HG03378 (cell line): ENCODE measurements around the gene ANKRD11.
"Not testable (repeated sequence)": the region's sequence is repeated elsewhere in the genome, so short reads cannot be mapped to it uniquely, and the experiment has no call there.

ENCODE experiments used
- ATAC-seq: cut with Tn5 transposase; IDR thresholded peaks from one replicate; pipeline ENCODE4 v1.9.1; 2021; ENCODE audit warnings: mild to moderate bottlenecking, moderate library complexity; ENCODE audit not compliant: unreplicated experiment

ANKRD11 gene

DNA sequence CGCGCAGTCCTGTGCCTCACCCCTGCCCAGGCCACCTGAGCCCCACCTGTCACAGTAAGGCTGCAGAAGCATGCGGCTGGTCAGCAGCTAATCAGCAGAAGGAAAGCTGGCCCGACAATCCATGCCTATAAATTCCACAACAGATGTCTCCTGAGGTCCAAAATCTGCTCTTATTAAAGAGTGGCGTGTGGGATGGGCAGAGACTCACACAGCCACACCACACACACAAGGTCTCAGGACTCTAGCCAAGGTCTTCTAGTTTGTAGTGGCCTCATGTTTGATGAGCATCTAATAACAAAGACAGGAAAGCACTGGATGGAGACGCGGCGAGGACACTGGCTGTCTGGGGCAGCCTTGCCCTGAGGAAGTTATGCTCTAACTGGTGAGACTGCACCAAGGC, 55.9 kb downstream of the ANKRD11 start:
- no peak for ATAC-seq

DNA sequence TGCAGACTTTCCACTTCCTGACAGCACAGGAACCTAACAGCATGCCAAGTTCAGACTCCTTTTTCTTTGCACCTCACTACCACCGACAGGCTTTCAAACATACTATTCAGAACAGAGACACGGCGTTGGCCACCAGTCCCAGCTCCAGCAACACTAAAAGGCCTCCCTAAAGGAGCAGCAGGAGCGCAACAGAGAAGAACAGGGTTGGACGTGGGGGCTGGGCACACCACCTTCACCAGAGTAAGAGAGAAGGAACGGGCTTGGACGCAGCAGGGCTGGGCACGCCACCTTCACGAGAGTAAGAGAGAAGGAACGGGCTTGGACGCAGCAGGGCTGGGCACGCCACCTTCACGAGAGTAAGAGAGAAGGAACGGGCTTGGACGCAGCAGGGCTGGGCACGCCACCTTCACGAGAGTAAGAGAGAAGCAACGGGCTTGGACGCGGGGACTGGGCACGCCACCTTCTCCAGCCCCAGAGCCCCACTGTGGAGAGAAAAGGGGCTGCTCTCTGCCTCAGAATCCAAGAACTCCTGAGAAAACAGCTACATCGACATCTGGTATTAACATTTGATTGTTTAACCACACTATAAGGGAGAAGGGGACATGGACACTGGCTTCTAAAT, 56.9 kb downstream of the ANKRD11 start:
- not testable (repeated sequence) for ATAC-seq

DNA sequence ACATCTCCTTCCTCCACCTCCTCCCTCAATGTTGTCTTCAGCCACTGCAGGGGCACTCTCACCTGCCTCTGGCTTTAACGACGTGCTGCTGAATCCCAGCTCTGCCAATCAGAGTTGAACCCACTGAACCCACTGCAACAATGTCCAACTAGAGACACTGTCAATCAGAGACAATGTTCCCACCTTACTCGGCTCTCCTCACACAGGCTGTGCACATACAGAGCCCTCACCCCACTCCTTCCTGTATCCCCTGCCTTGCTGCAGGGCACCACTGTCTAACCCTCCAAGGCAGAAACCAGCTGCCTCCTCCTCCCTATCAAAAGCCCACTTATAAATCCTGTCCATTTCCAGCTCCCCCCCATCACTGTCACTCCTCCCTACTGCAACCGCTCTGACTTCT, 58.7 kb downstream of the ANKRD11 start:
- no peak for ATAC-seq

DNA sequence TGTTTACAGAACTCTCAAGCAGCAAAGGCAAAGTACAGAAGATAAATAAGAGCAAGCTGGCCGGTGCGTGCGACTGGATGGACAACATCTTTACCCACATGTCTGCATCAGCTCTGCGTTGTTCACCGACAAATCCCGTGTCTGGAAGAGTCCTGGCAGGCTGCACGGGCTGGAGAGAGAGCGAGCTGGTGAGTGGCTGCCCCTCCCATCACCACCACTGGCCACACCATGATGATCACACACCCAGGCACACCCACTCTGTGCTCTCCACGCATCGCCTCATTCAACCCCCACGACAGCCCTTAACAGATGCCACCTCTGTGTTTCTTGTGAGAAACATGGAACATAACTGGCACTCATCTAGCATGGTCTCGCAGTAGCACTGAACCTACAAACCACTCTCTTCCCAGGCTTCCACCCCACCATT, 59.2 kb downstream of the ANKRD11 start:
- ATAC-seq: no peak

DNA sequence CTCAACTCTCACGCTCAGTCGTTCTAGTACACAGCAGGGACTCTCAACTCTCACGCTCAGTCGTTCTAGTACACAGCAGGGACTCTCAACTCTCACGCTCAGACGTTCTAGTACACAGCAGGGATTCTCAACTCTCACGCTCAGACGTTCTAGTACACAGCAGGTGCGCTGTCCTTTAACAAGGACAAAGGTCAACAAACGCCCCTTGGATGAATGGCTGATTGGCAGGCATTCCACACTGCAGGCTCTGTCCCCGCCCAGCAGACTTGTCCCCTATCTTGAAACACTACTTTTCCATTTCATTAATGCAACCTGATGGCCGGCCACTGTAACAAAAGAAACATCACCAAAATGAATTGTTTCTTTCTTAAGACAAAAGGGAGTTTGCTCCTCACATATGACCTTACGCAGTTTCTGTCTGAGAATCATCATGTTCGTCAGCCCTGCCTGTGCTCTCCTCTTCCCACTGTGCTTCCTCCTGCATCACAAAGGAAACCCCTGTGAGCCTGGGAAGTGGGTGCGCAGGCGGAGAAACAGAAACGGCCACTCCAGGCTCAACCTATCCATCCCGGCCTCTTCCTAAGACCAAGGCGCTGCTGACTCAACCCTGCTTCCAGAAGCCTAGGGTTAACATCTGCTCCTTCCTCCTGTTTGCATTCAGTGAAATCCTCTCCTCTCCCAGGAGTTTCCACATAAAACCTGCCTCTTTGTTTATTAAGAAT, 59.8 kb downstream of the ANKRD11 start:
- ATAC-seq: no peak

DNA sequence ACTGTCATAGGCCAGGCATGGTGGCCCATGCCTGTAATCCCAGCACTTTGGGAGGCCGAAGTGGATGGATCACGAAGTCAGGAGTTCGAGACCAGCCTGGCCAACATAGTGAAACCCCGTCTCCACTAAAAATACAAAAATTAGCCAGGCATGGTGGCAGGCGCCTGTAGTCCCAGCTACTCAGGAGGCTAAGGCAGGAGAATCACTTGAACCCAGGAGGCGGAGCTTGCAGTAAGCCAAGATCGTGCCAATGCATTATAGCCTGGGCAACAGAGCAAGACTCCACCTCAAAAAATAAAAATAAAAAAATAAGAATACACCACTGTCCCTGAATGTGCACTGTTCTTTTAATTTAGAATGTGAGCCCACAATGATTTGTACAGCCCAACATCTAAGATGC, 61.8 kb downstream of the ANKRD11 start:
- not testable (repeated sequence) for ATAC-seq

DNA sequence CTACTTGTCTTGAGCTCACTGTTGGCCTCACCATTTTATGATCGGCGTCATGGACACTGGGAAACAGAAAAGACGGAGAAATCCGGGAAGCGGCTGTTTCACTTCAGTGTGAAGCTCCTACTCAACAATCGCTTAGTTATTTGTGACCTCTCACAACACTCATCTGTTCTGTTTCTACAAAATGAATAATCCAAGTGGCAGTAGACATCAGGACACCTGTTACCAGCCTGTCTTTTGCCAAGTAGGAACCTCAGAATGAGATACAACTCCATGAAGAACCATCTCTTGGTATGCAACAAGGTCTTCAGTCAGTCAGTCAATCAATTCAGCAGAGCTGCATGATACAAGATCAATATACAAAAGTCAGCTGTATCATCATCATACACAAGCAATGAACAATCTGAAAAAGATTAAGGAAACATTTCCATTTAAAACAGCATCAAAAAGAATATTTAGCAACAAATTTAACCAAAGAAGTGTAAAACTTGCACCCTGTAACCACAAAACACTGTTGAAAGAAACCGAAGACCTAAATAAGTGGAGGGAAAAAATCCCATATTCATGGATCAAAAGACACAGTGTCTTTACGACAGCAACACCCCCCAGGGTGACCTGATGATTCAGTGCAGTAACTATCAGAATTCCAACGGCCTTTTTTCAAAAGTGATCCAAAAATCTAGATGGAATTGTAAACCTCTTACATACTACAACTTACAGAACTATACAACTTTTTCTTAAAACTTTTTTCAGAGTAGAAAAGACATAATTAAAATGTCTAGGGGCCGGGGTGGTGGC, 63.4 kb downstream of the ANKRD11 start:
- no peak for ATAC-seq

DNA sequence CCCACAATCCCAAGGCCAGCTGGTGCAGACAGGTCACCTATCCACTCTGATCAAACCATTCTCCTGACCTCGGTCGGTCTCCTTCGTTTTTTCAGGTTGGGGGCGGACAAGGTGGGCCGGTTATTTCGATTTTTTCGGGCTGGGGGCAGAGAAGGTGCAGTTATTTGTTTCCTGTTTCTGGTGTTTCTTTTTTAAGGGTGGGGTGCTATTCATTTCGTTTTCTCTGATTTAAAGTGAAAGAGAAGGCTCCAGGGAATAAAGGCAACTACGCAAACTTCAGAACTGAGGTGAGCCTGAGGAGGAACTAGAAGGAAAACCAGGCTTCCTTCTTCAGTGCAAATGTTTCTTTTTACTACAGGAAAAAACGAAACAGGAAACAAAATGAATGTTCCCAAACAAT, 64.8 kb downstream of the ANKRD11 start:
- no peak for ATAC-seq

DNA sequence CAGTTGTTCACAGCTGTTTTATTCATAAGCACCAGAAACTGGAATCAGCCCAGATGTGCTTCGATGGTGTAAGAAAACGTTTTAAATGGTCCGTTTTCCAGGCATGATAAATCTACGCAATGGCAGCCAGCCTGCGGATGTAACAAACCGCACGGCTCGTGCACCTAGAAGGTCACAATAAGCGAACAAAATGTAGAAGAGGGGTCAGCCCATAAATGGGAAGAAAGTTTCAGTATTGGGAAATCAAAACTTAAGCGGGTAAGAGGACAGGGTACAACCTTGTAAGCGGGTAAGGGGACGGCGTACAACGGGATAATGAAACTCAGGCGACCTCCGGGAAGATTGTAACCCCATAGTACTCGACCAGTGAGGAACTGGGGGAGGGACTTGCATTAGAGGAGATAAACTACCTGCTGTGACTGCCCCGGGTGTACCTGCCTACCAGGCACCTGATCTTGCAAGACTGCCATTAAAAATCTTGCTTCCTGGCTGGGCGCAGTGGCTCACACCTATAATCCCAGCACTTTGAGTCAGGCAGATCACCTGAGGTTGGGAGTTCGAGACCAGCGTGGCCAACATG, 66.6 kb downstream of the ANKRD11 start:
- no peak for ATAC-seq

DNA sequence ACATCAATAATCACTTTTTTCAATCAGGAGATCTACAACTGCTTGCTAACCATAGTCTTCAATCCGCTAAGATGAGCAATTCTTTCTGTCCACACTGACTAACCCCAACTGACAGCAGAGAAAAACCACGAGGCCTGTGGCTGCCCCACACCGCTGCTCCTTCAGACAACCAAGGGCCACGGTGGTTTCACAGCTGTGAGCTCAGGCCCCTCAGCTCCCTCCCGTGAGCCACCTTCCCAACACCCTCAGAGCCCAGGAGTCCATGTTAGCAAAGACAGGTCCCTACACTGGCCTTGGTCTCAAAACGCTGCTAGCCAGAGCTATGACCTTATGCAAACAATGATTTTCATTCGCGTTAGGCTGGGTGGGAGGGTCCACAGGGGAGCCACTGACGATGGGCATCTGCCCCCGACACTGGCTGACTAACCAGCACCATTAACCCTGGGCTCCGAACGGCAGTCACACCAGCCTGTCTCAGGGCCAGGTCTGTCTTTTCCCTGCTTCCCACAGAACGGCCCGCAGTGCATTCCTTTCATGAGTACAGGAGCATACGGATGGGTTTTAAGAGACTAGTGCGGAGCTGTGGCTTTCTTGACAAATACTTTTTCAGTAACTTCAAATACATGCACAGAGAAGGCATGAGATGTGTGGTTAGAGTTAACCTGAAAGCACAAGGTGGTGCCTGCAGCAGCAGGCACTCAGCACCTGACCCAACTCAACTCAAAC, 67.3 kb downstream of the ANKRD11 start:
- ATAC-seq: peak; percentile 66

DNA sequence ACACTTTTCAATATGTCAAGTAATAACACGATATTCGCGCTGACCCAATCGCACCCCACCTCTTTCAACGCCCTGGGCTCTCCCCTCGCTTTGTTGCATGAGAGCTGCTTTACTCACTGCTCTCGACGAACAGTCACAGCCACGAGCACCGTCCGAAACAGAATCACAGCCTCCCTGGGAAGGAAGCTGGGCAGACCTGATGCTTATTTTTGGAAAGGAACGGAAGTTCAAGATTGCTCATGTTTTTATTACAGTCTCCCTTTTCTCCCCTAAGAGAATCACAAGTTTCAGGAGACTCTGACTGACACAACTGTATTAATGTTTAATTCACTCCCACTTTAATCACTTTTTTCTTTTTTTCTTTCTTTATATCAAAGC, 67.8 kb downstream of the ANKRD11 start:
- ATAC-seq: peak; percentile 64

DNA sequence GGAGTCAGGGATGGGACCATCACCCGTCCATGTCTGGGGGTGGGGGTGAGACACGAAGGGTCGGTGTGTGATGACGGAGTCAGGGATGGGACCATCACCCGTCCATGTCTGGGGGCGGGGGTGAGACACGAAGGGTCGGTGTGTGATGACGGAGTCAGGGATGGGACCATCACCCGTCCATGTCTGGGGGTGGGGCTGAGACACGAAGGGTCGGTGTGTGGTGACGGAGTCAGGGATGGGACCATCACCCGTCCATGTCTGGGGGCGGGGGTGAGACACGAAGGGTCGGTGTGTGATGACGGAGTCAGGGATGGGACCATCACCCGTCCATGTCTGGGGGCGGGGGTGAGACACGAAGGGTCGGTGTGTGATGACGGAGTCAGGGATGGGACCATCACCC, 69.1 kb downstream of the ANKRD11 start:
- not testable (repeated sequence) for ATAC-seq

DNA sequence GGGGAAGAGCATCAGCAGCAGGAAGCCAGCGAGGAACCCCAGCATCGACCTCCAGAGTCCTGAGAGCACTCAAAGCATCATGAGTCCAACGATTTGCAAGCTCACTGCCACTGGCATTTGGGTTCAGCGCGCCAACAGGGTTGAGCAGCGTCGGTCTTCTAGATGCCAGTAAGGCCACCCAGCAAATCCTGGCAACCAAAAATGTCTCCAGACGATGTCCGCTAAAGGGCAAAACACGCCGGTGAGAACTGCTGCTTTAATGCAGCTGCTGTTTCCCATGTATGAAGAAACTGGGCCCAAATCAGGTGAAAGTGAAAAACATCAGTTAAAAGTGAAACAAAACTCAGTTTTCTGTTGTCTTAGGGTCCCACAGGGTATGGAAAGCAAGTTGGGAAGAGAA, 70.2 kb downstream of the ANKRD11 start:
- no peak for ATAC-seq

DNA sequence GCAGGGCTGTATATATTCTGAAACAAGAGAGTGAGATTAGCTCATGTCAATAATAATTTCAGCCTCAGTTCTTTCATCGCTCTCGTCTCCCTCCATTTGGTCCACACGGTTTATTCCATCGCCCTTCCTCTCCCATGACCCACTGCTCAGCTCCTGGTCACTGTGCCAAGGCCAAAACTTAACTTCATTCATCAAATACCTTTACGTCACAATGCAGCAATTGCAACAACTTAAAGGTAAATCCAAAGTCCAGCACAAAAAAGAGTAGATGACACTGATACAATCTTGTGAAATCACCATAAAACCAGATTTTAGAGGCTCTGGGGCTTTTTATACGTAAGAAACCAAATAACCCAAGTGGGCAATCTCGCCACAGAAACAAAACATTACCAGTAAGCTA, 72.0 kb downstream of the ANKRD11 start:
- no peak for ATAC-seq

DNA sequence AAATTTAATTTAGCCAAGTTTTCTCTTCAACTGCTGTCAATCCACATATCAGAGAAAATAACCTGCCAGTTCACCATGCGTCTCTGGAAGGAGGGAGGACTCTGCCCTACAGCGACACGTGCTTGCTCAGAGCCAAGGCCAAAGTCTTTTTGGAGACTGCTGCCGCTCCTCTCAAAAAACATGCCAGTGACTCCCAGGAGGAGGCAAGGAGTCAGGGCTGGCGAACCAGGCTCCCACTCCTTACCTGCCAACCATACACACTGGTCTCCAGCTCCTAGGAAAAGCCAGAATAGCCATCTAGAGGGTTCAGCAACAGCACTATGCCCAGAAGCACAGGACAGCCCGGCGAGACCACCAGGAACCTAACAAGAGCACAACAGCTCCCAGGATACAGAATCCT, 73.0 kb downstream of the ANKRD11 start:
- no peak for ATAC-seq

DNA sequence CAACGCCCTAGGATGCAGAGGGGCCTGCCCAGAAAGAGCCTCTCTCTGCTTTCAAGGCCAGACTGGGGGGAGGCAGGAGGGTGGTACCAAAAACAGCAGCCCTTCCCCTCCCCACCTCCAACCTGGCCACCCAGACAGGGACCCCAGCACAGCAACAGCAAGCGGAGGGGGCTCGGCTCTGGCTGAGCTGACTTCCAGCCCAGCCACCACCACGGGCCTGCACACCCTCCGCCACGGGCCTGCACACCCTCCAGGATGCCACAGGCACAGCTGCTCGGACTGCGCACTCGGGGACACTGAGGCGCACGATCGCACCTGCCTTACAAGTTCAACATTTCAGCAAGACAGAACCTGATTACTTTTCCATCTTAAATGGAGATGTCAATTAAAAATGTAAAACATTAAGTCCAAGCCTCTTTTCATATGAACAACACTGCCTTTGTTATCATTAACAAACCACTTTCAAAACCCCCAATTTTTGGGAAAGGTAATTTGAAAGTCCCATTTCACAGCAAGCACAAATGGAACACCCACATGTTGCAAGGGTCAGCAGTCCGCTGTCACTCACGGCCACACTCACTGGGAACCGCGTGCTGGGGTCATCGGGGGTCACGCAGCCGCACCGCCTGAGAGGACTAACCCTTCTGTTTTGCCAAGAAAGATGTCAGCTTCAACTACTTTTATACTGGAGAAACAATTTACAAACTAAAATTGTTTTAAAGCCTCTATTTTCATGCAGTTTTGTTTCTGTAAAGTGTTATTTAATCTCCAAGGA, 76.4 kb downstream of the ANKRD11 start:
- no peak for ATAC-seq

DNA sequence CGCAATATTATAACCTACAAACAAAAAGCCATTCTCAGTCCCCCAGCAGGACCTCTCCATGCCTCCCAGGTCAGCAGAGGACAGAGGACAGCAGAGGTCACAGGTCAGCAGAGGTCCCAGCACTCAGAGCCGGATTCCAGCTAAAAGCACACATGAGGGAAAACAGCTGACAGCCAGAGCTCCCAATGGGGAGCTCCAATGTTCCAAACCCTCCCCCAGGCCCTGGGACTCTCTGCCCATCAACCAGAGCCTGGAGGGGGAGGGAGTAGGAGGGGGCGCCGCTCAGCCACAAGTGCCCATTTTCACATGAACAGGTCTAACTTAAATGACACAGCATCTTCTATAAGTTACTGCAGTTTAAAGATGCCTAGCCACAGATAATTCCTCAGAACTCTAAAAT, 77.5 kb downstream of the ANKRD11 start:
- ATAC-seq: no peak

DNA sequence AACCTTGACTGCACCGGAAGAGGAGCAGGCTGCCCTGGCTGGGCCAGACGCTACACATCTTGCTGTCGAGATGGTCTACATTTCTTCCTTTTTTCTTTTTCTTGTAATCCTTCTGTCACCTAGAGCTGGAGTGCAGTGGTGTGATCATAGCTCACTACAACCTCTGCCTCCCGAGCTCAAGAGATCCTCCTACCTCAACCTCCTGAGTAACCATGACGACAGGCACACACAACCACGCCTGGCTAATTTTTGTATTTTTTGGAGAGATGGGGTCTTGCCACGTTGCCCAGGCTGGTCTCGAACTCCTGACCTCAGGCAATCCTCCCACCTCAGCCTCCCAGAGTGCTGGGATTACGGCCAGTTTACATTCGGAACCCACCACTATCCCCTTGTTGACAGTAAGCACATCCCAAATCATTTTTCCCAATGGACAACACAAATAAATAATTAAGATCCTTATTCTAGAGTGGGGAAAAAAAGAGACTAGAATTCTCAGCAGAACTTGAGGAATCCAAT, 79.0 kb downstream of the ANKRD11 start:
- ATAC-seq: no peak

DNA sequence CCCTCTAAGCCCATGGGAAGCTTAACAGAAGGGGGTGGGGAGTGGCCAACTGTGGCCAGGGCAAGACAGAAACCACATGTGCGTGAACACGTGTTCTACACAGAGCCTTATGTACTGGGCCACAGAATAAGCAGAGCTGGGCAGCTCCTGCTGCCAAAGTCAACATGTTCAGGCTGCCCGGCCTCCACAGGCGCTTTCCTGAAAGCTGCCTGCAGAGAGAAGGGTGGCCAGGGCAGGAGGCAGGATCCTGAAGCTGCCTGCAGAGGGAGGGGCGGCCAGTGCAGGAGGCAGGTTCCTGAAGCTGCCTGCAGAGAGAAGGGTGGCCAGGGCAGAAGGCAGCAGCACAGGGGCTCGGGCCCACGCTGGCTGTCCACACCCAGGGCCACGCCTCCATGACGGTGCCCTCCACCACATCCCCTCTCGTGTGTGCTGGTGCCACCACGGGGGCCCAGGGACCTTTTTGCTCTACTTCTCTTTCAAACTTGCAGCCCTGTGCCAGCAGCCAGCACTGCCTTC, 79.5 kb downstream of the ANKRD11 start:
- no peak for ATAC-seq

DNA sequence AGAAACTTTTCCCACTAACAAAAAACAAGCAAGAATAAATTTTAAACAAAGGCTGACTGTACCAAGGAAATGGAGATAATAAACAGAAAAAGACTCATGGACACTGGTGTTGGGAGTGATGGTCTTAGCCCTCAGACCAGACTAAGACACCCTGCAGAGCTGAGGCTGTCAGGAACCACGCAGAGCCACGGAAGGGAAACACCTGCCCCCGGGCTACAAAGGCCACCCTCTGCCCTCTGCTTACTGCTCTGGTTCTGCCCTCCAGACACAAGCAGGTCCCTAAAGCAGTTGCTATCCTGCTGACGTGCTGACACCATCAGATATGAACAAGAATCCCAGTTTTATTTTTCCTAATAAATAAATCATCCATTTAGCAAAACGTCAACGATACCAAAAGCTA, 80.0 kb downstream of the ANKRD11 start:
- ATAC-seq: no peak
